RWPE1 (cell line): Measurements from ENCODE around the gene SELENOO.

Experiments used
- CTCF ChIA-PET: fragments of 350-600 bp; sonication (Branson Sonifier 250); formaldehyde crosslinking; extraction: SDS; loops from one replicate; lab custom pipeline; 2021; lab: Yijun Ruan, JAX
- POLR2A ChIA-PET: fragments of 400-600 bp; formaldehyde crosslinking; extraction: SDS; loops from one replicate; lab custom pipeline; 2020; ENCODE audit warnings: antibody characterized with exemption; ENCODE audit not compliant: low non-redundant PET; lab: Yijun Ruan, JAX
- DNase-seq: peaks from one replicate; pipeline ENCODE4 v3.0.0; 2012; ENCODE audit warnings: low spot score
- H3K27ac ChIP-seq: fragments of 450-650 bp; 2 replicates; pipeline ENCODE4 v1.5.1; 2017
- CTCF ChIP-seq: fragments of 450-650 bp; conservative IDR thresholded peaks from 2 replicates; pipeline ENCODE4 v1.5.1; 2017; ENCODE audit warnings: low read depth, mild to moderate bottlenecking

The SELENOO gene

GRCh38 chr22:50177537-50178470 is 23.0 kb upstream of the SELENOO start:
- ChIA-PET POLR2A (no interaction called here), CTCF (no interaction called here)
- TF ChIP-seq CTCF: no peak
- no peak for DNase-seq
- no peak overlapping the region for H3K27ac ChIP-seq

GRCh38 chr22:50178471-50178864 is 22.3 kb upstream of the SELENOO start:
- no peak for DNase-seq
- no peak overlapping the region for H3K27ac ChIP-seq
- TF ChIP-seq CTCF: no peak
- ChIA-PET POLR2A (no interaction called here), CTCF (no interaction called here)

GRCh38 chr22:50178871-50179869 is 21.6 kb upstream of the SELENOO start:
- ChIA-PET POLR2A (no interaction called here), CTCF (no interaction called here)
- TF ChIP-seq CTCF: no peak
- H3K27ac ChIP-seq: no peak overlapping the region
- DNase-seq: no peak

- no peak overlapping the region for H3K27ac ChIP-seq
- ChIA-PET CTCF (no interaction called here), POLR2A (no interaction called here)
- no peak for DNase-seq
- TF ChIP-seq CTCF: no peak
These were observed 20.7 kb upstream of the SELENOO start for GRCh38 chr22:50179937-50180726.

- no peak overlapping the region for H3K27ac ChIP-seq
- CTCF ChIA-PET: interaction anchor here (0.9 kb wide), 1 partner anchor 32 kb away, joined by 3 read pairs; no protein-coding TSS in a partner anchor
These were observed 19.9 kb upstream of the SELENOO start for GRCh38 chr22:50180727-50181521.

More at GRCh38 chr22:50180727-50181521, 19.9 kb upstream of the SELENOO start:
- no peak for TF ChIP-seq CTCF
- POLR2A ChIA-PET: no interaction called here
- no peak for DNase-seq
